Measurements from ENCODE around the gene BBOF1.

- TF ChIP-seq POLR2AphosphoS5 (IDR thresholded peaks at IDR 0.05; ENCODE audit: borderline replicate concordance, low read depth, low read length) (no peak), EZH2 (IDR thresholded peaks at IDR 0.05) (no peak)
Measured at GRCh38 chr14:74065746-74066575, 46.8 kb downstream of the BBOF1 start.
